ENCODE data around the gene OBP2B.

DNA sequence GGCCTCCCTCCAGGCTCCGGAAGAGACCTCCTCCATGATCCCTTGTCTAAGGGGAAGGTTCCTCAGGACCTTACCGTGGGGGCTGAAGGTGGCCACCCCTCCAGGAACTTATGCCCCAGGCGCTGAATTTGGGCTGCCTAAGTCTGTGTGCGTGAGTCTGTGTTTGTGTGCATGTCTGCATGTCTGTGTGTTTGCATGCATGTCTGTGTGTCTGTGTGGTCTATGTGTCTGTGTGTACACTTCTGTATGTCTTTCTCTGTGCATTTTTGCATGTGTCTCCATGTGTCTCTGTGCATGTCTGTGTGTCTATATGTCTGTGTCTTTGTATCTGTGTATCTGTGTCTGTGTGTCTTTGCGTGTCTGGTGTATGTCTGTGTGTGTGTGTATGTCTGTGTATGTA is 45.4 kb upstream of the OBP2B start:
- TF ChIP-seq, protein P1, sequence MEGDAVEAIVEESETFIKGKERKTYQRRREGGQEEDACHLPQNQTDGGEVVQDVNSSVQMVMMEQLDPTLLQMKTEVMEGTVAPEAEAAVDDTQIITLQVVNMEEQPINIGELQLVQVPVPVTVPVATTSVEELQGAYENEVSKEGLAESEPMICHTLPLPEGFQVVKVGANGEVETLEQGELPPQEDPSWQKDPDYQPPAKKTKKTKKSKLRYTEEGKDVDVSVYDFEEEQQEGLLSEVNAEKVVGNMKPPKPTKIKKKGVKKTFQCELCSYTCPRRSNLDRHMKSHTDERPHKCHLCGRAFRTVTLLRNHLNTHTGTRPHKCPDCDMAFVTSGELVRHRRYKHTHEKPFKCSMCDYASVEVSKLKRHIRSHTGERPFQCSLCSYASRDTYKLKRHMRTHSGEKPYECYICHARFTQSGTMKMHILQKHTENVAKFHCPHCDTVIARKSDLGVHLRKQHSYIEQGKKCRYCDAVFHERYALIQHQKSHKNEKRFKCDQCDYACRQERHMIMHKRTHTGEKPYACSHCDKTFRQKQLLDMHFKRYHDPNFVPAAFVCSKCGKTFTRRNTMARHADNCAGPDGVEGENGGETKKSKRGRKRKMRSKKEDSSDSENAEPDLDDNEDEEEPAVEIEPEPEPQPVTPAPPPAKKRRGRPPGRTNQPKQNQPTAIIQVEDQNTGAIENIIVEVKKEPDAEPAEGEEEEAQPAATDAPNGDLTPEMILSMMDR (conservative IDR thresholded peaks at IDR 0.05; ENCODE audit: low read depth in 2 of 2): no peak
- TF ChIP-seq, protein P2, sequence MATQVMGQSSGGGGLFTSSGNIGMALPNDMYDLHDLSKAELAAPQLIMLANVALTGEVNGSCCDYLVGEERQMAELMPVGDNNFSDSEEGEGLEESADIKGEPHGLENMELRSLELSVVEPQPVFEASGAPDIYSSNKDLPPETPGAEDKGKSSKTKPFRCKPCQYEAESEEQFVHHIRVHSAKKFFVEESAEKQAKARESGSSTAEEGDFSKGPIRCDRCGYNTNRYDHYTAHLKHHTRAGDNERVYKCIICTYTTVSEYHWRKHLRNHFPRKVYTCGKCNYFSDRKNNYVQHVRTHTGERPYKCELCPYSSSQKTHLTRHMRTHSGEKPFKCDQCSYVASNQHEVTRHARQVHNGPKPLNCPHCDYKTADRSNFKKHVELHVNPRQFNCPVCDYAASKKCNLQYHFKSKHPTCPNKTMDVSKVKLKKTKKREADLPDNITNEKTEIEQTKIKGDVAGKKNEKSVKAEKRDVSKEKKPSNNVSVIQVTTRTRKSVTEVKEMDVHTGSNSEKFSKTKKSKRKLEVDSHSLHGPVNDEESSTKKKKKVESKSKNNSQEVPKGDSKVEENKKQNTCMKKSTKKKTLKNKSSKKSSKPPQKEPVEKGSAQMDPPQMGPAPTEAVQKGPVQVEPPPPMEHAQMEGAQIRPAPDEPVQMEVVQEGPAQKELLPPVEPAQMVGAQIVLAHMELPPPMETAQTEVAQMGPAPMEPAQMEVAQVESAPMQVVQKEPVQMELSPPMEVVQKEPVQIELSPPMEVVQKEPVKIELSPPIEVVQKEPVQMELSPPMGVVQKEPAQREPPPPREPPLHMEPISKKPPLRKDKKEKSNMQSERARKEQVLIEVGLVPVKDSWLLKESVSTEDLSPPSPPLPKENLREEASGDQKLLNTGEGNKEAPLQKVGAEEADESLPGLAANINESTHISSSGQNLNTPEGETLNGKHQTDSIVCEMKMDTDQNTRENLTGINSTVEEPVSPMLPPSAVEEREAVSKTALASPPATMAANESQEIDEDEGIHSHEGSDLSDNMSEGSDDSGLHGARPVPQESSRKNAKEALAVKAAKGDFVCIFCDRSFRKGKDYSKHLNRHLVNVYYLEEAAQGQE (IDR thresholded peaks at IDR 0.05; ENCODE audit: unreplicated experiment): no peak
- TF ChIP-seq JUNB (IDR thresholded peaks at IDR 0.05; ENCODE audit: unreplicated experiment) (no peak), EZH2 (IDR thresholded peaks at IDR 0.05; ENCODE audit: low read depth, unreplicated experiment) (no peak), POLR2AphosphoS5 (IDR thresholded peaks at IDR 0.05; ENCODE audit: low read depth) (no peak)
- TF ChIP-seq, protein P3, sequence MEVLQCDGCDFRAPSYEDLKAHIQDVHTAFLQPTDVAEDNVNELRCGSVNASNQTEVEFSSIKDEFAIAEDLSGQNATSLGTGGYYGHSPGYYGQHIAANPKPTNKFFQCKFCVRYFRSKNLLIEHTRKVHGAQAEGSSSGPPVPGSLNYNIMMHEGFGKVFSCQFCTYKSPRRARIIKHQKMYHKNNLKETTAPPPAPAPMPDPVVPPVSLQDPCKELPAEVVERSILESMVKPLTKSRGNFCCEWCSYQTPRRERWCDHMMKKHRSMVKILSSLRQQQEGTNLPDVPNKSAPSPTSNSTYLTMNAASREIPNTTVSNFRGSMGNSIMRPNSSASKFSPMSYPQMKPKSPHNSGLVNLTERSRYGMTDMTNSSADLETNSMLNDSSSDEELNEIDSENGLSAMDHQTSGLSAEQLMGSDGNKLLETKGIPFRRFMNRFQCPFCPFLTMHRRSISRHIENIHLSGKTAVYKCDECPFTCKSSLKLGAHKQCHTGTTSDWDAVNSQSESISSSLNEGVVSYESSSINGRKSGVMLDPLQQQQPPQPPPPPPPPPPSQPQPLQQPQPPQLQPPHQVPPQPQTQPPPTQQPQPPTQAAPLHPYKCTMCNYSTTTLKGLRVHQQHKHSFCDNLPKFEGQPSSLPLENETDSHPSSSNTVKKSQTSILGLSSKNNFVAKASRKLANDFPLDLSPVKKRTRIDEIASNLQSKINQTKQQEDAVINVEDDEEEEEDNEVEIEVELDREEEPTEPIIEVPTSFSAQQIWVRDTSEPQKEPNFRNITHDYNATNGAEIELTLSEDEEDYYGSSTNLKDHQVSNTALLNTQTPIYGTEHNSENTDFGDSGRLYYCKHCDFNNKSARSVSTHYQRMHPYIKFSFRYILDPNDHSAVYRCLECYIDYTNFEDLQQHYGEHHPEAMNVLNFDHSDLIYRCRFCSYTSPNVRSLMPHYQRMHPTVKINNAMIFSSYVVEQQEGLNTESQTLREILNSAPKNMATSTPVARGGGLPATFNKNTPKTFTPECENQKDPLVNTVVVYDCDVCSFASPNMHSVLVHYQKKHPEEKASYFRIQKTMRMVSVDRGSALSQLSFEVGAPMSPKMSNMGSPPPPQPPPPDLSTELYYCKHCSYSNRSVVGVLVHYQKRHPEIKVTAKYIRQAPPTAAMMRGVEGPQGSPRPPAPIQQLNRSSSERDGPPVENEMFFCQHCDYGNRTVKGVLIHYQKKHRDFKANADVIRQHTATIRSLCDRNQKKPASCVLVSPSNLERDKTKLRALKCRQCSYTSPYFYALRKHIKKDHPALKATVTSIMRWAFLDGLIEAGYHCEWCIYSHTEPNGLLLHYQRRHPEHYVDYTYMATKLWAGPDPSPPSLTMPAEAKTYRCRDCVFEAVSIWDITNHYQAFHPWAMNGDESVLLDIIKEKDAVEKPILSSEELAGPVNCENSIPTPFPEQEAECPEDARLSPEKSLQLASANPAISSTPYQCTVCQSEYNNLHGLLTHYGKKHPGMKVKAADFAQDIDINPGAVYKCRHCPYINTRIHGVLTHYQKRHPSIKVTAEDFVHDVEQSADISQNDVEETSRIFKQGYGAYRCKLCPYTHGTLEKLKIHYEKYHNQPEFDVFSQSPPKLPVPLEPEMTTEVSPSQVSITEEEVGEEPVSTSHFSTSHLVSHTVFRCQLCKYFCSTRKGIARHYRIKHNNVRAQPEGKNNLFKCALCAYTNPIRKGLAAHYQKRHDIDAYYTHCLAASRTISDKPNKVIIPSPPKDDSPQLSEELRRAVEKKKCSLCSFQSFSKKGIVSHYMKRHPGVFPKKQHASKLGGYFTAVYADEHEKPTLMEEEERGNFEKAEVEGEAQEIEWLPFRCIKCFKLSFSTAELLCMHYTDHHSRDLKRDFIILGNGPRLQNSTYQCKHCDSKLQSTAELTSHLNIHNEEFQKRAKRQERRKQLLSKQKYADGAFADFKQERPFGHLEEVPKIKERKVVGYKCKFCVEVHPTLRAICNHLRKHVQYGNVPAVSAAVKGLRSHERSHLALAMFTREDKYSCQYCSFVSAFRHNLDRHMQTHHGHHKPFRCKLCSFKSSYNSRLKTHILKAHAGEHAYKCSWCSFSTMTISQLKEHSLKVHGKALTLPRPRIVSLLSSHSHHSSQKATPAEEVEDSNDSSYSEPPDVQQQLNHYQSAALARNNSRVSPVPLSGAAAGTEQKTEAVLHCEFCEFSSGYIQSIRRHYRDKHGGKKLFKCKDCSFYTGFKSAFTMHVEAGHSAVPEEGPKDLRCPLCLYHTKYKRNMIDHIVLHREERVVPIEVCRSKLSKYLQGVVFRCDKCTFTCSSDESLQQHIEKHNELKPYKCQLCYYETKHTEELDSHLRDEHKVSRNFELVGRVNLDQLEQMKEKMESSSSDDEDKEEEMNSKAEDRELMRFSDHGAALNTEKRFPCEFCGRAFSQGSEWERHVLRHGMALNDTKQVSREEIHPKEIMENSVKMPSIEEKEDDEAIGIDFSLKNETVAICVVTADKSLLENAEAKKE (CRISPR knock-in tag; IDR thresholded peaks at IDR 0.05): no peak

All from GM23338 (cell line).